Hepatocyte (in vitro differentiated cells): ENCODE measurements around the gene MSANTD1. TPM values are rescaled to one million over a fixed set of nuclear protein-coding genes. Genes with fewer than 3 reads are reported as not detected.

Experiments used
- DNase-seq: peaks from one replicate; pipeline ENCODE4 v3.0.0-alpha.2; 2016; ENCODE audit warnings: low spot score
- H2AFZ ChIP-seq: fragments of 200-600 bp; sonication (generic); 2 replicates; pipeline ENCODE4 v1.6.0; 2016; ENCODE audit warnings: antibody characterized with exemption, mild to moderate bottlenecking
- H3K27ac ChIP-seq: fragments of 200-600 bp; sonication (generic); 2 replicates; pipeline ENCODE4 v1.5.1; 2016; ENCODE audit warnings: mild to moderate bottlenecking
- H3K27me3 ChIP-seq: fragments of 200-600 bp; sonication (generic); 2 replicates; pipeline ENCODE4 v1.6.1; 2016
- H3K36me3 ChIP-seq: fragments of 200-600 bp; sonication (generic); replicated peaks from 2 replicates; pipeline ENCODE4 v1.5.1; 2016; ENCODE audit warnings: low read depth; ENCODE audit not compliant: insufficient read depth
- H3K4me1 ChIP-seq: fragments of 200-600 bp; sonication (generic); 2 replicates; pipeline ENCODE4 v1.5.1; 2016; ENCODE audit warnings: mild to moderate bottlenecking, moderate library complexity; ENCODE audit not compliant: insufficient read depth
- H3K4me2 ChIP-seq: fragments of 200-600 bp; sonication (generic); 2 replicates; pipeline ENCODE4 v1.6.0; 2016
- H3K4me3 ChIP-seq: fragments of 200-600 bp; sonication (generic); 2 replicates; pipeline ENCODE4 v1.5.1; 2016; ENCODE audit warnings: mild to moderate bottlenecking
- H3K79me2 ChIP-seq: fragments of 200-600 bp; sonication (generic); 2 replicates; pipeline ENCODE4 v1.6.0; 2017; ENCODE audit warnings: mild to moderate bottlenecking
- H3K9me2 ChIP-seq: fragments of 200-600 bp; sonication (generic); replicated peaks from 2 replicates; pipeline ENCODE4 v1.6.0; 2017; ENCODE audit warnings: mild to moderate bottlenecking; ENCODE audit not compliant: insufficient read depth
- H3K9me3 ChIP-seq: fragments of 200-600 bp; sonication (generic); 2 replicates; pipeline ENCODE4 v1.5.1; 2016; ENCODE audit warnings: low read depth, mild to moderate bottlenecking
- H4K20me1 ChIP-seq: fragments of 200-600 bp; sonication (generic); 2 replicates; pipeline ENCODE4 v1.6.0; 2016; ENCODE audit warnings: mild to moderate bottlenecking; ENCODE audit not compliant: insufficient read depth, poor library complexity, severe bottlenecking
- EZH2 ChIP-seq: fragments of 200-600 bp; sonication (generic); IDR thresholded peaks from 2 replicates; pipeline ENCODE4 v1.6.1; 2016; ENCODE audit warnings: antibody characterized with exemption, mild to moderate bottlenecking, borderline replicate concordance
- EZH2phosphoT487 ChIP-seq: fragments of 200-600 bp; sonication (generic); IDR thresholded peaks from one replicate; pipeline ENCODE4 v1.6.1; 2018; ENCODE audit warnings: antibody characterized with exemption, mild to moderate bottlenecking, low read depth, moderate library complexity; ENCODE audit not compliant: unreplicated experiment, severe bottlenecking
- WGBS: methylation state at CpG from one replicate; pipeline ENCODE4 v1.1.6; 2016; ENCODE audit warnings: low lambda C conversion rate; ENCODE audit errors: missing lambda C conversion rate; 5-methylcytosine and 5-hydroxymethylcytosine counted together
- polyA plus RNA-seq: library from polyadenylated mRNA; unstranded; fragments of >200 nt; fragmentation: Nextera tagmentation; extraction: Ambion mirVana; gene quantifications from 2 replicates; pipeline ENCODE4 v1.2.1, GENCODE V29; 2016
- total RNA-seq: library from RNA; depleted of rRNA; stranded (reverse); fragments of >200 nt; gene quantifications from 2 replicates; pipeline ENCODE4 v1.2.3, GENCODE V29; 2014
- TF ChIP-seq, protein P1 (sequence below): fragments of 200-600 bp; sonication (generic); IDR thresholded peaks from 2 replicates; pipeline ENCODE4 v1.5.1; 2016; ENCODE audit warnings: antibody characterized with exemption, mild to moderate bottlenecking; ENCODE audit not compliant: poor library complexity

MSANTD1 gene
- total and polyA plus RNA-seq, 2 experiments from 2014 or later = 0.51 to 0.57 TPM

DNA sequence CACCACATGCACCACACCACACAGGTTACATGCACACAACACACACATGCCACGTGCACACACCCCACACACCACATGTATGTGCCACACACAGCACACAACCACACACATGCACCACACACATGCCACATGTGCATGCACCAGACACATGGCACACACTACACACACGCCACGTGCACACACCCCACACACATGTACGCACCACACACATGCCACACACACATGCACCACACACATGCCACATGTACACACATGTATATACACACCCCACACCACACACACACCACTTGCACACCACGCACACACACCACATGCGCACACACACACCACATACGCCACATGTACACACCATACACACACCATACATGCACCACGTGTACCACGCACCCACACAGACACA, 19.6 kb upstream of the MSANTD1 start:
- H3K36me3 ChIP-seq = no peaks in the 10 kb centered on the region
- no peak overlapping the region for H2AFZ ChIP-seq
- no peaks in the 10 kb centered on the region for H3K79me2 ChIP-seq
- no peaks in the 10 kb centered on the region for H3K9me2 ChIP-seq
- 94% methylated on average over 9 of the region's 9 CpGs for WGBS
- H3K4me2 ChIP-seq = no peak overlapping the region
- no peak overlapping the region for H3K27ac ChIP-seq
- no peaks in the 10 kb centered on the region for H3K4me1 ChIP-seq
- no peaks in the 10 kb centered on the region for H3K9me3 ChIP-seq
- no peaks in the 10 kb centered on the region for H4K20me1 ChIP-seq
- DNase-seq = no peak
- H3K27me3 ChIP-seq = no peaks in the 10 kb centered on the region
- TF ChIP-seq, protein P1, sequence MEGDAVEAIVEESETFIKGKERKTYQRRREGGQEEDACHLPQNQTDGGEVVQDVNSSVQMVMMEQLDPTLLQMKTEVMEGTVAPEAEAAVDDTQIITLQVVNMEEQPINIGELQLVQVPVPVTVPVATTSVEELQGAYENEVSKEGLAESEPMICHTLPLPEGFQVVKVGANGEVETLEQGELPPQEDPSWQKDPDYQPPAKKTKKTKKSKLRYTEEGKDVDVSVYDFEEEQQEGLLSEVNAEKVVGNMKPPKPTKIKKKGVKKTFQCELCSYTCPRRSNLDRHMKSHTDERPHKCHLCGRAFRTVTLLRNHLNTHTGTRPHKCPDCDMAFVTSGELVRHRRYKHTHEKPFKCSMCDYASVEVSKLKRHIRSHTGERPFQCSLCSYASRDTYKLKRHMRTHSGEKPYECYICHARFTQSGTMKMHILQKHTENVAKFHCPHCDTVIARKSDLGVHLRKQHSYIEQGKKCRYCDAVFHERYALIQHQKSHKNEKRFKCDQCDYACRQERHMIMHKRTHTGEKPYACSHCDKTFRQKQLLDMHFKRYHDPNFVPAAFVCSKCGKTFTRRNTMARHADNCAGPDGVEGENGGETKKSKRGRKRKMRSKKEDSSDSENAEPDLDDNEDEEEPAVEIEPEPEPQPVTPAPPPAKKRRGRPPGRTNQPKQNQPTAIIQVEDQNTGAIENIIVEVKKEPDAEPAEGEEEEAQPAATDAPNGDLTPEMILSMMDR = no peak
- TF ChIP-seq EZH2 = no peak
- no peak overlapping the region for H3K4me3 ChIP-seq

DNA sequence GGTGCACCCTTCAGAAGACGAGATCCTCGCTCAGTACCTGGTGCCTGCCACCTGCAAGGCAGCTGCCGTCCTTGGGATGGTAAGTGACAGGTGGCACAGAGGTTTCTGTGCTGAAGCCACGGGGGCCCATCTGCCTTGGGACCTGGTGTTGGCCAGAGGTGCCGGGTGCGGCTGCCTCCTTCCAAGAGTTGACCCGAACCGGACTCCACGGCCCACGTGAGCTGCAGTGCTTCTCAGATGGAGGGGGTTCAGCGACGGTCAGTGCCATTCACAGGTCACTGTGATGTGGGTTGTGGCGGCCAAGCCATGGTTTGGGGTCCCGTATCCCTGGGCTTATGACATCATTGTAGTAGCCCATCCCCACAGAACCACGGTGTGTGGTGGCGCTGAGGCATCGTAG, 19.0 kb upstream of the MSANTD1 start:
- no peaks in the 10 kb centered on the region for H3K36me3 ChIP-seq
- H3K79me2 ChIP-seq = no peaks in the 10 kb centered on the region
- no peak overlapping the region for H3K4me2 ChIP-seq
- TF ChIP-seq EZH2phosphoT487 = no peak
- TF ChIP-seq, protein P1 = no peak
- no peak overlapping the region for H3K4me3 ChIP-seq
- 95% methylated on average over 17 of the region's 17 CpGs for WGBS
- DNase-seq = no peak
- H3K4me1 ChIP-seq = no peaks in the 10 kb centered on the region
- no peaks in the 10 kb centered on the region for H3K9me2 ChIP-seq
- no peaks in the 10 kb centered on the region for H3K9me3 ChIP-seq
- H4K20me1 ChIP-seq = no peaks in the 10 kb centered on the region
- H3K27me3 ChIP-seq = no peaks in the 10 kb centered on the region
- no peak overlapping the region for H3K27ac ChIP-seq
- no peak overlapping the region for H2AFZ ChIP-seq

DNA sequence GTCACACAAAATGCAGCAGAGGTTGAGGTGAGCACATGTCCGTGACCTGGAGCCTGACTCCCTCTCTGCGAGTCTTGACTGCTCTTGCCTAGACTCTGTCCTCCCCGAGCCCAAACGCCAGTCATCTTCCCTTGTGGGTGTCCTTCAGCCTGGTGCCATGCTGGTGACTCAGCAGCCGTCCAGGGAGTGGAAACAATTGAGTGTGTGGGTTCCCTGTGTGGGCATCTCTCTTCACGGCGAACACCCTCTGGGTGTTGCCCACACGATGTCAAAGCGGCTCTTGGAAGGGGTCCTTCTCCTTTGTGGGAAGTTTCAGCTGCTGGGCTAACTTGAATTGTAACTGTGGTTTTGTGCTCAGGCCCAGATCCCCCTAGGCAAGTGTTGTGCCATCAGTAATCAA, 17.5 kb upstream of the MSANTD1 start:
- Histone ChIP-seq H3K9me2 (no peaks in the 10 kb centered on the region), H3K27ac (no peak overlapping the region), H3K36me3 (no peaks in the 10 kb centered on the region), H3K9me3 (no peaks in the 10 kb centered on the region), H3K79me2 (no peaks in the 10 kb centered on the region), H3K4me3 (no peak overlapping the region), H2AFZ (no peak overlapping the region), H3K4me2 (no peak overlapping the region), H4K20me1 (no peaks in the 10 kb centered on the region), H3K4me1 (no peaks in the 10 kb centered on the region), H3K27me3 (no peaks in the 10 kb centered on the region)
- 98% methylated on average over 9 of the region's 9 CpGs for WGBS
- no peak for DNase-seq
- no peak for TF ChIP-seq EZH2phosphoT487
- no peak for TF ChIP-seq EZH2
- TF ChIP-seq, protein P1 = no peak

DNA sequence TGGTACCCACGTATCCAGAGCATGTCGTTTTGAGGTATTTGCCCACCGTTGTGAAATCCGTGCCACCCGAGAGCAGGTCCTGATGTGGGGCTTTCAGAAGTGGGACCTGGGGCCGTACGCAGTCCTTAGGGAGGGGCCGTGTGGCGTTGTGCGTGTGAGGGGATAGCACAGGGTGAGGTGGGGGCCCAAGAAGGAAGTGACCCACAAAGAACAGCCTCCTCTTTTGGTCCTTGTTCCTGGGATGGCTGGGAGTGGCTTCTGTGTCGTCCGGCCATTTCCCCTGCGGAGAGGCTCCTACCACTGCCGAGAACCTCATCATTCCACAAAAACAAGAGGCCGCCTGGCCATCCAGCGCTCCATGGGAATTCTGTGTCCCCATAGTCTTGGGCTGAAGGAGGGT, 17.0 kb upstream of the MSANTD1 start:
- no peaks in the 10 kb centered on the region for H3K9me2 ChIP-seq
- no peaks in the 10 kb centered on the region for H3K79me2 ChIP-seq
- no peaks in the 10 kb centered on the region for H3K4me1 ChIP-seq
- 96% methylated on average over 16 of the region's 16 CpGs for WGBS
- H4K20me1 ChIP-seq = no peaks in the 10 kb centered on the region
- no peak for TF ChIP-seq EZH2phosphoT487
- TF ChIP-seq, protein P1 = no peak
- no peak for TF ChIP-seq EZH2
- H3K36me3 ChIP-seq = no peaks in the 10 kb centered on the region
- no peak overlapping the region for H3K4me2 ChIP-seq
- H3K9me3 ChIP-seq = no peaks in the 10 kb centered on the region
- DNase-seq = no peak
- no peaks in the 10 kb centered on the region for H3K27me3 ChIP-seq
- H2AFZ ChIP-seq = no peak overlapping the region
- no peak overlapping the region for H3K27ac ChIP-seq
- H3K4me3 ChIP-seq = no peak overlapping the region
